Mammary epithelial cell (primary cell): ENCODE results near the gene PTPRT.

Experiments used
- CTCF ChIP-seq, 2 donors: IDR thresholded peaks in 1 of 2; conservative IDR thresholded peaks in 1 of 2; 2 replicates each; pipeline ENCODE4 v1.5.1; 2011 to 2012; ENCODE audit warnings: inconsistent platforms in 2 of 2, low read length in 2 of 2, mild to moderate bottlenecking in 2 of 2, control low read depth in 1 of 2, low read depth in 1 of 2; ENCODE audit not compliant: insufficient read depth in 1 of 2; ENCODE audit errors: extremely low read depth in 1 of 2
- EZH2 ChIP-seq: IDR thresholded peaks from 2 replicates; pipeline ENCODE4 v1.6.1; 2012; ENCODE audit warnings: low read length, inconsistent platforms, borderline replicate concordance

- TF ChIP-seq CTCF (conservative IDR thresholded peaks at IDR 0.05 in 1 of 2, IDR thresholded peaks at IDR 0.05 in 1 of 2; ENCODE audit: extremely low read depth in 1 of 2, insufficient read depth in 1 of 2, low read depth in 1 of 2, low read length in 2 of 2): no peak
- TF ChIP-seq EZH2: no peak
Observed at GRCh38 chr20:42886801-42887200, 302.9 kb downstream of the PTPRT start.
